Tibial nerve (tissue), 4 donors: ENCODE measurements around the gene NMNAT3.

ENCODE experiments used
- CTCF ChIP-seq, 5 experiments: fragments of 200-600 bp in 3 of 5; fragments of 450-650 bp in 2 of 5; sonication (generic) in 3 of 5; IDR thresholded peaks; one replicate each; pipeline ENCODE4 v1.5.1; 2016 to 2019; ENCODE audit warnings: antibody characterized with exemption in 5 of 5, mild to moderate bottlenecking in 3 of 5, moderate library complexity in 2 of 5
- EP300 ChIP-seq, 2 donors: sonication (generic); formaldehyde crosslinking; IDR thresholded peaks; one replicate each; pipeline ENCODE4 v1.6.1; 2017; ENCODE audit warnings: antibody characterized with exemption in 2 of 2, mild to moderate bottlenecking in 1 of 2
- POLR2A ChIP-seq, 2 donors: fragments of 450-650 bp; IDR thresholded peaks; one replicate each; pipeline ENCODE4 v1.6.1; 2017; ENCODE audit warnings: antibody characterized with exemption in 2 of 2, mild to moderate bottlenecking in 2 of 2, moderate library complexity in 2 of 2

- no peak for TF ChIP-seq CTCF (IDR thresholded peaks at IDR 0.05)
- TF ChIP-seq EP300 (IDR thresholded peaks at IDR 0.05), result no peak
- no peak for TF ChIP-seq POLR2A (IDR thresholded peaks at IDR 0.05)
Measured at GRCh38 chr3:139627759-139628158, 50.0 kb downstream of the NMNAT3 start.
